Muscle of leg (tissue), 11 donors: ENCODE results near the gene SAMSN1. TPM values are rescaled to one million over a fixed set of nuclear protein-coding genes. Genes with fewer than 3 reads are reported as not detected.

Experiments
- DNase-seq: peaks from one replicate; pipeline ENCODE4 v3.0.0; 2013
- H3K27ac ChIP-seq: one replicate; pipeline ENCODE4 v1.5.1; 2013; ENCODE audit warnings: mild to moderate bottlenecking, low read length, control low read depth
- H3K27me3 ChIP-seq: one replicate; pipeline ENCODE4 v1.6.1; 2013; ENCODE audit warnings: low read length; ENCODE audit not compliant: control insufficient read depth, insufficient read depth
- H3K36me3 ChIP-seq: one replicate; pipeline ENCODE4 v1.6.1; 2013; ENCODE audit warnings: low read length; ENCODE audit not compliant: control insufficient read depth, insufficient read depth
- H3K4me1 ChIP-seq: one replicate; pipeline ENCODE4 v1.6.1; 2013; ENCODE audit warnings: low read length; ENCODE audit not compliant: control insufficient read depth, insufficient read depth
- H3K4me3 ChIP-seq: one replicate; pipeline ENCODE4 v1.5.1; 2013; ENCODE audit warnings: low read length, control low read depth
- H3K9me3 ChIP-seq: replicated peaks from 2 replicates; pipeline ENCODE4 v1.6.1; 2013; ENCODE audit warnings: low read depth, low read length; ENCODE audit not compliant: control insufficient read depth
- WGBS: methylation state at CpG from one replicate; pipeline ENCODE4 v1.1.5; 2013; ENCODE audit warnings: missing lambda C conversion rate; ENCODE audit not compliant: insufficient coverage; 5-methylcytosine and 5-hydroxymethylcytosine counted together
- polyA plus RNA-seq, 8 donors: library from polyadenylated mRNA; unstranded; fragments of 120-200 nt; gene quantifications; one replicate each; pipeline versions ENCODE4 v1.2.1 to v1.2.3, GENCODE V29; 2013; ENCODE audit warnings: inconsistent platforms in 1 of 8, low replicate concordance in 1 of 8; ENCODE audit not compliant: insufficient read length in 8 of 8, insufficient read depth in 1 of 8
- total RNA-seq: library from RNA; stranded (reverse); fragments of 120-200 nt; gene quantifications from one replicate; pipeline ENCODE4 v1.2.4, GENCODE V29; 2013

SAMSN1 gene
- total and polyA plus RNA-seq, 9 donors, result 1.4 to 3.3 (median 2.0) TPM

GRCh38 chr21:14531757-14532316, 14.3 kb downstream of the SAMSN1 start:
- no peak for DNase-seq
- 40% methylated on average over 2 of the region's 3 CpGs for WGBS
- H3K4me1 ChIP-seq, result no peaks in the 10 kb centered on the region

DNA sequence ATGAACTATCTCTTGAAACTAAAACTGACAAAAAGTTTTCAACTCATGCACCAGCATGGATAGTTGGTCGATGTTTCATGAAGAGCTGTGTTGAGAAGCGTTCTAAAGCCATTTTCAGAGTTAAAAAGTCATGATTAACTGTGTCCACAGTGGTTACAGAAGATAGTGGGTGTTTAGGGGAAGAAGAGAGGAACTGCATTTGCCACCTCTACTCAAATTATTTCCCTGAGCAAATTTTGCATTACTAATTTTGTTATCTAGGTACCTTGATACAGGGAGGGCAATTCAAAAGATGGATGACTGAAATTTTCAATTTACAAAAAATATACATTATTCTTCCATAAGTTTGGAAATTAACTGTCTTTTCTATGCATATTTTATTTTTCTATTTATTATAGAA, 15.5 kb downstream of the SAMSN1 start:
- WGBS, result no CpG with 5 or more reads among the region's 2 CpGs
- H3K4me1 ChIP-seq, result no peaks in the 10 kb centered on the region
- no peak overlapping the region for H3K27ac ChIP-seq

More at GRCh38 chr21:14531757-14532316, 14.3 kb downstream of the SAMSN1 start:
- Histone ChIP-seq H3K36me3 (no peaks in the 10 kb centered on the region), H3K9me3 (no peaks in the 10 kb centered on the region), H3K4me3 (no peak overlapping the region), H3K27me3 (no peaks in the 10 kb centered on the region), H3K27ac (no peak overlapping the region)

GRCh38 chr21:14528815-14529214, 17.3 kb downstream of the SAMSN1 start:
- DNase-seq, result peak; percentile 27
- H3K4me1 ChIP-seq, result no peaks in the 10 kb centered on the region
- no peak overlapping the region for H3K27ac ChIP-seq
- no peaks in the 10 kb centered on the region for H3K9me3 ChIP-seq
- WGBS, result 74% methylated on average over 2 of the region's 4 CpGs
- no peak overlapping the region for H3K4me3 ChIP-seq
- H3K36me3 ChIP-seq, result no peaks in the 10 kb centered on the region
- H3K27me3 ChIP-seq, result no peaks in the 10 kb centered on the region

More for the DNA sequence above, 15.5 kb downstream of the SAMSN1 start:
- DNase-seq, result no peak
- H3K36me3 ChIP-seq, result no peaks in the 10 kb centered on the region
- no peak overlapping the region for H3K4me3 ChIP-seq
- no peaks in the 10 kb centered on the region for H3K9me3 ChIP-seq
- no peaks in the 10 kb centered on the region for H3K27me3 ChIP-seq

DNA sequence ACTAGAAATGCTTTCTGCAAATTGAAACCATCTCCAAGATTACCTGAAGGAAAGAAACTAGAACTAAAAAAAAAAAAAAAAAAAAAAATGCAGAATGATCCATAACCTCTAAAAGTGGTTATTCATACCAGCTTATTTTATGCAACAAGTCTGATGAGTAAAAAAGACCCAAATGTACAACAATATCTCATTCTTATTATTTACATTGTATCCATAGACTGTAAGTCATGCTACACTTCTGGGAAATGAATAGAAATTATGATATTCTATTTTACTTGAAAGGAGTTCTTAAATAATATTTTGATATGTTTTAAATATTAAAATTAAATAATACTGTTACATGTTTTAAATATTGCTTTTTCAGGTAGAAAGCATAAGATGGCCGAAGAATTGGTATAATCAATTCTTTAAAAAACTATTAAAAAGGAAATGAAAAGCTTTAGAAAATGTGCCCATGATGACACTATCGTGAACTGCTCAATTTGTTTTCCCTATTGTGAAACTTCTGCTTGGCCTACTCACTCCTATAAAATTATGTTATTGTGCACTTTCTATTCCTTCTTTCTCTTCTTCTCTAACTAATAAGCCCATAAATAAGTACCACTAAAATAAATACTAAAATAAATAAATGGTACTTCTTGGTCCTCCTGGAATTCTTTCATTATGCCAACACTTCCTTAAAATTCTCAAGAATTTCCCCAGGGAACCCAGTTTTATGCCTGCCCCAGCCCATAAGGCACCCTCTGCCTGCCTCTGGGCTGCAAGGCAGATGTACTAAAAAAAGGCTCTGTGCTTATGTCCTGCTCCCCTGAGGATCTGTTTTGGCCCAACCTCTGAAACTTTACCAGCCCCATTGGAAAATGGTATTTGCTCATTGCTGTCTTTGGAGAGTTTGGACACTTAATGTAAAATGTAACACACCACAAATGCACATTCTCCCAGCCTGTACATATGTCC, 18.1 kb downstream of the SAMSN1 start:
- Histone ChIP-seq H3K4me3 (no peak overlapping the region), H3K4me1 (no peaks in the 10 kb centered on the region), H3K9me3 (no peaks in the 10 kb centered on the region), H3K27me3 (no peaks in the 10 kb centered on the region), H3K36me3 (no peaks in the 10 kb centered on the region), H3K27ac (no peak overlapping the region)
- DNase-seq, result peak; percentile 30
- WGBS, result no CpG with 5 or more reads among the region's 2 CpGs

DNA sequence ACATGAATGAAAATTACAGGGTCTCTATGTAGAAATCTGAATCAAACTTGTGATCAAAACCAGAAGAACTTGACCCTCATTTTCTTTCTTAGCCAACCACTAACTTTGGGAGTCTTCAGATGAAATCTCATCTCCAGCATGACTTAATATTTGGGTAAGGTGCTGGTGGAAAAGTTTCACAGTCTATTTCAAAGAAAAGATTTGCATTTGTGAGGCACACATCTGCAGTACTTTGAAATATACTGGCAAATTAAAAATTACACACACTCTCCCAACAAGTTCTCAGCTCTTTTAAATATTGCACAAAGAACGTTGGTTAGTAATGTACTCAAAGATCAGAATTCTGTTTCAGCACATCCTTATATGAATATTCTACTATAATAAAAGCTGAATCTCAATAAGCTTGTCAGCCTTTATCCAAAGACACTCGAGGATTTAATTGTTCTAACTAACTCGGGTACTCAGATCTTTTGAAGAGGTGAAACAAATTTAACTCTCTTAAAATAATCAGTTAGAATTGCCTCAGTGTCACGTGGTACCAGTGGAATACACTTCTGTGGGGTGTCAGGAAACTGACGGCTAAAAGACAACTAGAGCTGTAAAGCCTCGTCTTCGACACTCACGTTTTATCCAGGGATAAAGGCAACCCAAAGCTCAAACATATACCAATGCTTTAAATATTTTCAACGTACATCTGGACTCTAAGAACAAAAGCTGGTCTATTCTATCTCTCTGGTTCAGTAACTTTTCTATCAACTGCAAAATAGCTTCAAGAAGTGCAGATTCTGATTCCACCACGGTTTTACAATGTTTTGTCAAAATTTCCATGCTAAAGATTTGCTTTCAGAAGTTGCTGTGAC, 19.0 kb downstream of the SAMSN1 start:
- no peaks in the 10 kb centered on the region for H3K36me3 ChIP-seq
- no peaks in the 10 kb centered on the region for H3K27me3 ChIP-seq
- H3K9me3 ChIP-seq, result no peaks in the 10 kb centered on the region
- H3K27ac ChIP-seq, result no peak overlapping the region
- no peak for DNase-seq
- H3K4me3 ChIP-seq, result no peak overlapping the region
- 46% methylated on average over 5 of the region's 10 CpGs for WGBS
- no peaks in the 10 kb centered on the region for H3K4me1 ChIP-seq

DNA sequence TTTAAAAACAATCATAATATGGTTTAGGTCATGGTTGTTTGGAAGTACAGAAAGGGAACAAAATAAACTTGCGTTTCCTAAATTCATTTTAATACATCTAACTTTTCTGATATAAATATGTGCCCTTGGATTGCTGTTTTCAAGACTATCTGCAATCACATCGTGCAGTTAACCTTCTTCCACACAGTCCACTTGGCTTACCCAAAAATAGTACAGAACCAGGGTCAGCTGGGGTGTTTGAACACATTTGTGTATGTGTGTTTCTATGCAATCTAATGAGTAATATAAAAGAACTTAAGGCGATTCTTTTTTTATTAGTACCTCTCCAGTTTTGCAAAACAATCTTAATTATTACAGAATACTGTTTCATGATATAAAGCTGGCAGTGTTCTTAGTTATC, 19.9 kb downstream of the SAMSN1 start:
- Histone ChIP-seq H3K27ac (no peak overlapping the region), H3K4me3 (no peak overlapping the region), H3K36me3 (no peaks in the 10 kb centered on the region), H3K27me3 (no peaks in the 10 kb centered on the region), H3K9me3 (no peaks in the 10 kb centered on the region), H3K4me1 (no peaks in the 10 kb centered on the region)
- no CpG with 5 or more reads among the region's 3 CpGs for WGBS
- no peak for DNase-seq

- Histone ChIP-seq H3K9me3 (no peaks in the 10 kb centered on the region), H3K27me3 (no peaks in the 10 kb centered on the region), H3K36me3 (no peaks in the 10 kb centered on the region), H3K27ac (no peak overlapping the region), H3K4me3 (no peak overlapping the region), H3K4me1 (no peaks in the 10 kb centered on the region)
- WGBS, result 89% methylated on average over 4 of the region's 5 CpGs
- peak; percentile 51 for DNase-seq
These were observed 22.9 kb downstream of the SAMSN1 start for GRCh38 chr21:14523234-14523633.

GRCh38 chr21:14522736-14523135, 23.4 kb downstream of the SAMSN1 start:
- no peaks in the 10 kb centered on the region for H3K4me1 ChIP-seq

DNA sequence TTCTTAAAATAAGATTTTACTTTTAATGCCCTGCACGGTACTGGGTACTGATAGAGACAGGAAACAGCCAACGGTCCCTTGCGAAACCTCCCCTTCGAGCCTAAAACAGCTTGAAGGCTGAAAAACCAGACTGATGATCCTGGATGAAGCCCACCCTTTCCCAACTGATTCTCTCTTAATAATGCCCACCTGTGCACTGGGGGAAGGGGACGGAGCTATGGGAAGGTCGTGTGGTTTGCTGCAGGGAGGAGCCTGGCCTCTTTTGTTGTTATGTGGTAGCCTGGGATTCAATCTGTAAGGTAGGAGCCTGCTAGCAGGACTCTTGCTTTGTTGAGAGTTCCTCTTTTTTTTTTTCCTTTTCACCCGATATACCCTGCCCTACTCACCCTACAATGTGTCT, 25.6 kb downstream of the SAMSN1 start:
- H3K36me3 ChIP-seq, result no peaks in the 10 kb centered on the region
- H3K4me1 ChIP-seq, result no peaks in the 10 kb centered on the region
- no peak for DNase-seq
- H3K27me3 ChIP-seq, result no peaks in the 10 kb centered on the region
- H3K4me3 ChIP-seq, result no peak overlapping the region
- no peak overlapping the region for H3K27ac ChIP-seq
- H3K9me3 ChIP-seq, result no peaks in the 10 kb centered on the region
- WGBS, result 67% methylated on average over 4 of the region's 7 CpGs

More at GRCh38 chr21:14522736-14523135, 23.4 kb downstream of the SAMSN1 start:
- DNase-seq, result no peak
- H3K9me3 ChIP-seq, result no peaks in the 10 kb centered on the region
- H3K36me3 ChIP-seq, result no peaks in the 10 kb centered on the region
- no peak overlapping the region for H3K27ac ChIP-seq
- H3K4me3 ChIP-seq, result no peak overlapping the region
- H3K27me3 ChIP-seq, result no peaks in the 10 kb centered on the region
- no CpG with 5 or more reads among the region's 2 CpGs for WGBS

GRCh38 chr21:14519000-14519399, 27.1 kb downstream of the SAMSN1 start:
- Histone ChIP-seq H3K4me3 (no peak overlapping the region), H3K27me3 (no peaks in the 10 kb centered on the region), H3K4me1 (no peaks in the 10 kb centered on the region), H3K27ac (no peak overlapping the region), H3K9me3 (no peaks in the 10 kb centered on the region), H3K36me3 (no peaks in the 10 kb centered on the region)
- no peak for DNase-seq
- no CpG with 5 or more reads among the region's 1 CpG for WGBS
